H1 (cell line): Measurements from ENCODE around the gene SYTL2. TPM values are rescaled to one million over a fixed set of nuclear protein-coding genes. Genes with fewer than 3 reads are reported as not detected.

Experiments
- CTCF ChIA-PET: fragments of 300-600 bp; sonication (Branson Sonifier 250); formaldehyde crosslinking; loops from one replicate; lab custom pipeline; 2021; ENCODE audit not compliant: partially characterized antibody; lab: Charles Lee
- POLR2A ChIA-PET: fragments of 300-600 bp; sonication (Branson Sonifier 250); formaldehyde crosslinking; loops from one replicate; lab custom pipeline; 2021; ENCODE audit warnings: inconsistent platforms; ENCODE audit not compliant: partially characterized antibody; lab: Charles Lee
- DNase-seq, 2 experiments: peaks; one replicate each; pipeline versions ENCODE4 v3.0.0 to v3.0.0-alpha.2; 2010 to 2022; ENCODE audit warnings: low spot score in 2 of 2, low read depth in 1 of 2, mixed read lengths in 1 of 2
- FAIRE-seq: peaks from 2 replicates; lab custom pipeline; 2011; peaks lifted over from hg19 to GRCh38; lab: Jason Lieb, UNC
- H2AFZ ChIP-seq: 2 replicates; pipeline ENCODE4 v1.8.1; 2012; ENCODE audit warnings: low read length, inconsistent platforms
- H2AK5ac ChIP-seq: 2 replicates; pipeline ENCODE4 v1.6.1; 2013; ENCODE audit warnings: low read depth, low read length
- H2BK120ac ChIP-seq: replicated peaks from 2 replicates; pipeline ENCODE3; 2013; ENCODE audit warnings: low read depth, low read length, inconsistent platforms
- H2BK12ac ChIP-seq: 2 replicates; pipeline ENCODE4 v1.6.1; 2013; ENCODE audit warnings: low read depth, low read length
- H2BK15ac ChIP-seq: 2 replicates; pipeline ENCODE4 v1.6.1; 2013; ENCODE audit warnings: low read length
- H2BK20ac ChIP-seq: 2 replicates; pipeline ENCODE4 v1.6.1; 2013; ENCODE audit warnings: low read length
- H2BK5ac ChIP-seq: 2 replicates; pipeline ENCODE4 v1.6.1; 2013; ENCODE audit warnings: low read depth, low read length
- H3K14ac ChIP-seq: 2 replicates; pipeline ENCODE4 v1.6.1; 2013; ENCODE audit warnings: inconsistent platforms; ENCODE audit not compliant: insufficient read length
- H3K18ac ChIP-seq: 2 replicates; pipeline ENCODE4 v1.6.1; 2013; ENCODE audit warnings: low read length; ENCODE audit errors: extremely low read depth
- H3K23ac ChIP-seq: 2 replicates; pipeline ENCODE4 v1.6.1; 2013; ENCODE audit warnings: inconsistent platforms; ENCODE audit not compliant: insufficient read length
- H3K23me2 ChIP-seq: 2 replicates; pipeline ENCODE4 v1.6.1; 2013; ENCODE audit warnings: low read depth, low read length
- H3K27ac ChIP-seq: 2 replicates; pipeline ENCODE4 v1.6.1; 2011; ENCODE audit warnings: low read depth, low read length, inconsistent platforms
- H3K27me3 ChIP-seq, 4 experiments: replicated peaks in 1 of 4; 1 replicate in 1 of 4; 2 replicates in 3 of 4; pipeline versions ENCODE4 v1.6.1 to v1.8.1; 2011 to 2013; ENCODE audit warnings: low read length in 3 of 4, mild to moderate bottlenecking in 3 of 4, inconsistent platforms in 2 of 4, mixed read lengths in 2 of 4, moderate library complexity in 1 of 4; ENCODE audit not compliant: control insufficient read depth in 3 of 4, insufficient read depth in 3 of 4; ENCODE audit errors: extremely low read depth in 1 of 4
- H3K36me3 ChIP-seq, 4 experiments: 2 replicates each; pipeline versions ENCODE4 v1.6.1 to v1.8.1; 2011 to 2013; ENCODE audit warnings: mild to moderate bottlenecking in 4 of 4, low read length in 3 of 4, moderate library complexity in 2 of 4, control low read depth in 1 of 4, inconsistent platforms in 1 of 4; ENCODE audit not compliant: insufficient read depth in 4 of 4, control insufficient read depth in 2 of 4
- H3K4ac ChIP-seq: replicated peaks from 2 replicates; pipeline ENCODE3; 2013; ENCODE audit warnings: low read length, low read depth, mixed read lengths, inconsistent platforms; ENCODE audit not compliant: insufficient read length
- H3K4me1 ChIP-seq, 4 experiments: replicated peaks in 1 of 4; 1 replicate in 1 of 4; 2 replicates in 3 of 4; pipeline versions ENCODE4 v1.6.1 to v1.8.1; 2011 to 2013; ENCODE audit warnings: low read length in 3 of 4, inconsistent platforms in 2 of 4, mixed read lengths in 1 of 4; ENCODE audit not compliant: insufficient read depth in 4 of 4, control insufficient read depth in 3 of 4
- H3K4me2 ChIP-seq, 2 experiments: 2 replicates each; pipeline versions ENCODE4 v1.6.1 to v1.8.1; 2011 to 2013; ENCODE audit warnings: low read depth in 2 of 2, low read length in 2 of 2, control low read depth in 1 of 2, inconsistent platforms in 1 of 2, mild to moderate bottlenecking in 1 of 2; ENCODE audit not compliant: insufficient read depth in 1 of 2
- H3K4me3 ChIP-seq, 4 experiments: fragments of 200-600, 300-600 bp in 1 of 4; sonication (generic), shearing (Covaris generic), sonication (Bioruptor Twin) in 1 of 4; 2 replicates each; pipeline versions ENCODE4 v1.5.1 to v1.8.1; 2011 to 2016; ENCODE audit warnings: low read length in 4 of 4, low read depth in 3 of 4, control low read depth in 2 of 4, inconsistent platforms in 2 of 4, mild to moderate bottlenecking in 2 of 4, mixed read lengths in 1 of 4, moderate library complexity in 1 of 4; ENCODE audit not compliant: insufficient read depth in 2 of 4; ENCODE audit errors: extremely low read depth in 1 of 4
- H3K56ac ChIP-seq: replicated peaks from 2 replicates; pipeline ENCODE3; 2013; ENCODE audit warnings: low read depth, mild to moderate bottlenecking, mixed read lengths, low read length, inconsistent platforms; ENCODE audit not compliant: insufficient read length
- H3K79me1 ChIP-seq: 2 replicates; pipeline ENCODE4 v1.6.1; 2013; ENCODE audit warnings: low read depth, low read length, control low read depth
- H3K79me2 ChIP-seq, 2 experiments: 2 replicates each; pipeline versions ENCODE4 v1.6.1 to v1.8.1; 2012 to 2013; ENCODE audit warnings: low read length in 2 of 2, mild to moderate bottlenecking in 2 of 2, inconsistent platforms in 1 of 2; ENCODE audit not compliant: insufficient read depth in 2 of 2, control insufficient read depth in 1 of 2
- H3K9ac ChIP-seq, 4 experiments: replicated peaks in 1 of 4; 1 replicate in 1 of 4; 2 replicates in 3 of 4; pipeline versions ENCODE4 v1.6.1 to v1.8.1; 2011 to 2013; ENCODE audit warnings: low read depth in 3 of 4, low read length in 3 of 4, control low read depth in 2 of 4, mild to moderate bottlenecking in 2 of 4, moderate library complexity in 2 of 4, inconsistent platforms in 1 of 4; ENCODE audit errors: extremely low read depth in 1 of 4
- H3K9me3 ChIP-seq, 2 experiments: 2 replicates each; pipeline versions ENCODE4 v1.6.1 to v1.8.1; 2012 to 2013; ENCODE audit warnings: mild to moderate bottlenecking in 2 of 2, moderate library complexity in 2 of 2, control low read depth in 1 of 2, inconsistent platforms in 1 of 2, low read depth in 1 of 2, low read length in 1 of 2, mixed read lengths in 1 of 2; ENCODE audit not compliant: insufficient read depth in 2 of 2
- H4K20me1 ChIP-seq, 2 experiments: replicated peaks in 1 of 2; 2 replicates each; pipeline versions ENCODE3 to v1.8.1; 2011 to 2013; ENCODE audit warnings: inconsistent platforms in 2 of 2, low read length in 2 of 2, mild to moderate bottlenecking in 1 of 2; ENCODE audit not compliant: insufficient read depth in 2 of 2, control insufficient read depth in 1 of 2
- H4K5ac ChIP-seq: 2 replicates; pipeline ENCODE4 v1.6.1; 2013; ENCODE audit warnings: low read length, low read depth, mixed read lengths, inconsistent platforms; ENCODE audit not compliant: insufficient read length
- H4K8ac ChIP-seq: 2 replicates; pipeline ENCODE4 v1.8.0; 2013; ENCODE audit warnings: mild to moderate bottlenecking, moderate library complexity, low read length, inconsistent platforms; ENCODE audit not compliant: insufficient read depth; ENCODE audit errors: extremely low read depth
- H4K91ac ChIP-seq: replicated peaks from 2 replicates; pipeline ENCODE3; 2013; ENCODE audit warnings: low read length, mixed read lengths, inconsistent platforms; ENCODE audit not compliant: insufficient read length
- CTBP2 ChIP-seq: IDR thresholded peaks from 2 replicates; pipeline ENCODE4 v1.7.0; 2011; ENCODE audit warnings: borderline replicate concordance, mild to moderate bottlenecking, moderate library complexity, mixed read lengths, low read length; ENCODE audit not compliant: insufficient read depth, insufficient read length
- SIN3A ChIP-seq, 2 experiments: IDR thresholded peaks in 1 of 2; conservative IDR thresholded peaks in 1 of 2; 2 replicates each; pipeline ENCODE4 v1.6.1; 2011 to 2012; ENCODE audit warnings: low read length in 2 of 2, improper control_type of control experiment in 1 of 2, low read depth in 1 of 2, mild to moderate bottlenecking in 1 of 2
- WGBS, 2 experiments: shearing (Covaris generic) in 1 of 2; methylation state at CpG; one replicate each; pipeline versions ENCODE4 v1.1.6 to v1.1.7; 2013 to 2015; ENCODE audit warnings: low lambda C conversion rate in 2 of 2, mixed read lengths in 2 of 2, inconsistent platforms in 1 of 2, low coverage in 1 of 2, missing lambda C conversion rate in 1 of 2; ENCODE audit not compliant: insufficient replicate concordance in 2 of 2, insufficient coverage in 1 of 2, insufficient read length in 1 of 2; ENCODE audit errors: extremely low coverage in 1 of 2, missing lambda C conversion rate in 1 of 2; 5-methylcytosine and 5-hydroxymethylcytosine counted together
- polyA plus RNA-seq, 7 experiments: library from polyadenylated mRNA; depleted of rRNA in 3 of 7; stranded (reverse) in 5 of 7; unstranded in 2 of 7; fragments of >200 nt in 5 of 7; fragments of 200-250 nt in 2 of 7; gene quantifications; 1 replicate in 5 of 7; 2 replicates in 1 of 7; 4 replicates in 1 of 7; pipeline versions ENCODE4 v1.2.1 to v1.2.3, GENCODE V29; 2011 to 2013; ENCODE audit warnings: missing spikeins in 2 of 7, mixed read lengths in 2 of 7
- total RNA-seq: library from RNA; stranded (reverse); fragmentation: NEBNext Ultra II Directional; extraction: Animal tissue kit (Norgen Biotek cat#: 25700); gene quantifications from 2 replicates; pipeline ENCODE4 v1.2.1, GENCODE V29; 2021

Gene SYTL2
- total and polyA plus RNA-seq, 2 of the 8 experiments (the other 6 are each of a cell fraction or from before 2014, with no cell fraction given): 1.3 to 9.1 TPM

GRCh38 chr11:85663080-85663752 is 147.7 kb downstream of the SYTL2 start:
- Histone ChIP-seq H2BK12ac (no peak overlapping the region), H2BK120ac (no peak overlapping the region), H2BK20ac (no peak overlapping the region), H3K4me1 (peaks cover 0 to 3% (median 0%) of the 10 kb centered on the region in 4 experiments; a peak in 3 of 7 replicates), H2AK5ac (no peak overlapping the region), H4K91ac (no peak overlapping the region), H4K8ac (no peak overlapping the region), H3K4me3 (peak overlapping the region; percentile 81 to 98 (median 92)), H2AFZ (no peak overlapping the region), H3K36me3 (peaks cover 0 to 44% (median 11%) of the 10 kb centered on the region in 4 experiments; a peak in 4 of 8 replicates), H4K20me1 (peaks cover 15 to 20% of the 10 kb centered on the region in 2 experiments), H3K79me2 (peaks cover 21 to 66% of the 10 kb centered on the region in 2 experiments), H3K9me3 (no peaks in the 10 kb centered on the region), H3K23ac (no peak overlapping the region), H3K4me2 (peak overlapping the region; percentile 74 to 97), H4K5ac (no peak overlapping the region), H3K18ac (no peak overlapping the region), H3K23me2 (peaks cover 3% of the 10 kb centered on the region; the same call in 1 of the 2 replicates), H3K79me1 (no peaks in the 10 kb centered on the region), H3K27me3 (no peaks in the 10 kb centered on the region), H2BK5ac (no peak overlapping the region; the same call in 1 of the 2 replicates), H3K56ac (no peak overlapping the region), H3K4ac (no peak overlapping the region), H3K14ac (no peak overlapping the region), H3K9ac (peak overlapping the region; percentile 95 to 97 (median 96)), H3K27ac (no peak overlapping the region), H2BK15ac (no peak overlapping the region)
- no peak for FAIRE-seq
- ChIA-PET POLR2A (interaction anchor here (1.2 to 9.9 kb wide), 5 partner anchors 10 to 192 kb away, joined by 3 to 105 read pairs (median 10); partner anchors contain the start of genes CCDC83, DLG2, TMEM126A and TMEM126B), CTCF (interaction anchor here (0.9 to 3.2 kb wide), 6 partner anchors 9 to 192 kb away, joined by 3 to 6 read pairs (median 4); partner anchors contain the start of gene CCDC83)
- DNase-seq: no peak
- WGBS, 2 experiments: 11% methylated on average over 10 of the region's 10 CpGs; no CpG with 5 or more reads in 1 of the 2 experiments
- TF ChIP-seq CTBP2: no peak
- TF ChIP-seq SIN3A (conservative IDR thresholded peaks at IDR 0.05 in 1 of 2, IDR thresholded peaks at IDR 0.05 in 1 of 2; ENCODE audit: low read depth in 1 of 2, low read length in 2 of 2): 0 out of 4 replicates have a peak, but pooled peaks of 1 of the 2 experiments have one; percentile 59
